SK-N-SH (cell line): ENCODE data around the gene SHISA8. TPM values are rescaled to one million over a fixed set of nuclear protein-coding genes. Genes with fewer than 3 reads are reported as not detected.

ENCODE experiments used
- CTCF ChIA-PET: fragments of 300-600, 350-600 bp; formaldehyde crosslinking; extraction: SDS; loops from one replicate; lab custom pipeline; 2021; lab: Yijun Ruan, JAX
- POLR2A ChIA-PET: fragments of 350-600 bp; sonication (Branson Sonifier 250); formaldehyde crosslinking; extraction: SDS; loops from one replicate; lab custom pipeline; 2020; ENCODE audit warnings: antibody characterized with exemption, inconsistent platforms; lab: Yijun Ruan, JAX
- DNase-seq: peaks from one replicate; pipeline ENCODE4 v3.0.0; 2012
- H2AFZ ChIP-seq: fragments of 200-600 bp; sonication (generic); 2 replicates; pipeline ENCODE4 v1.8.1; 2016; ENCODE audit warnings: antibody characterized with exemption, mild to moderate bottlenecking, low read depth
- H3F3A ChIP-seq: fragments of 200-600 bp; sonication (generic); replicated peaks from 2 replicates; pipeline ENCODE3; 2016; ENCODE audit warnings: antibody characterized with exemption, mild to moderate bottlenecking; ENCODE audit not compliant: insufficient read depth
- H3K27ac ChIP-seq, 2 experiments: fragments of 200-500 bp in 1 of 2; fragments of 200-600 bp in 1 of 2; sonication (Bioruptor generic) in 1 of 2; sonication (generic), shearing (Covaris generic) in 1 of 2; 2 replicates each; pipeline versions ENCODE4 v1.5.1 to v1.6.1; 2014 to 2016; ENCODE audit warnings: low read depth in 2 of 2, inconsistent platforms in 1 of 2, low read length in 1 of 2, mild to moderate bottlenecking in 1 of 2, mixed read lengths in 1 of 2
- H3K27me3 ChIP-seq: fragments of 200-600 bp; sonication (generic), shearing (Covaris generic); 2 replicates; pipeline ENCODE4 v1.6.1; 2016; ENCODE audit warnings: mixed run types; ENCODE audit not compliant: insufficient read depth
- H3K36me3 ChIP-seq, 2 experiments: fragments of 200-500 bp in 1 of 2; fragments of 200-600 bp in 1 of 2; sonication (Bioruptor generic) in 1 of 2; sonication (generic) in 1 of 2; replicated peaks in 1 of 2; 2 replicates each; pipeline versions ENCODE3 to v1.5.1; 2014 to 2016; ENCODE audit warnings: low read length in 1 of 2, mild to moderate bottlenecking in 1 of 2; ENCODE audit not compliant: insufficient read depth in 2 of 2, control insufficient read depth in 1 of 2
- H3K4me1 ChIP-seq, 2 experiments: fragments of 200-500 bp in 1 of 2; fragments of 200-600 bp in 1 of 2; sonication (Bioruptor generic) in 1 of 2; sonication (generic), shearing (Covaris generic) in 1 of 2; 2 replicates each; pipeline versions ENCODE4 v1.5.1 to v1.6.1; 2014 to 2016; ENCODE audit warnings: low read depth in 1 of 2, low read length in 1 of 2, mixed run types in 1 of 2; ENCODE audit not compliant: insufficient read depth in 2 of 2, control insufficient read depth in 1 of 2
- H3K4me2 ChIP-seq: fragments of 200-600 bp; sonication (generic), shearing (Covaris generic); 2 replicates; pipeline ENCODE4 v1.6.1; 2017; ENCODE audit warnings: mixed run types
- H3K4me3 ChIP-seq, 2 experiments: fragments of 200-500 bp in 1 of 2; fragments of 200-600 bp in 1 of 2; sonication (Bioruptor generic) in 1 of 2; sonication (generic), shearing (Covaris generic) in 1 of 2; 2 replicates each; pipeline versions ENCODE4 v1.5.1 to v1.8.1; 2014 to 2016; ENCODE audit warnings: low read depth in 2 of 2, inconsistent platforms in 1 of 2, low read length in 1 of 2, mild to moderate bottlenecking in 1 of 2, mixed read lengths in 1 of 2, moderate library complexity in 1 of 2
- H3K79me2 ChIP-seq: fragments of 200-600 bp; sonication (generic); 2 replicates; pipeline ENCODE4 v1.8.1; 2017; ENCODE audit warnings: mild to moderate bottlenecking; ENCODE audit not compliant: insufficient read depth
- H3K9ac ChIP-seq: fragments of 200-600 bp; sonication (generic); 2 replicates; pipeline ENCODE4 v1.6.1; 2017; ENCODE audit warnings: mixed run types
- H3K9me2 ChIP-seq: fragments of 200-600 bp; sonication (generic); 2 replicates; pipeline ENCODE4 v1.6.1; 2017; ENCODE audit warnings: mixed run types
- H3K9me3 ChIP-seq: fragments of 200-600 bp; sonication (generic); 2 replicates; pipeline ENCODE4 v1.6.1; 2017; ENCODE audit warnings: mixed run types, mild to moderate bottlenecking, moderate library complexity
- H4K20me1 ChIP-seq: fragments of 200-600 bp; sonication (generic); 2 replicates; pipeline ENCODE4 v1.6.1; 2017; ENCODE audit warnings: mild to moderate bottlenecking, mixed run types; ENCODE audit not compliant: insufficient read depth
- CHD2 ChIP-seq: fragments of 150-350 bp; IDR thresholded peaks from 2 replicates; pipeline ENCODE4 v1.6.1; 2018; ENCODE audit warnings: low read length; ENCODE audit not compliant: partially characterized antibody
- ELF1 ChIP-seq: IDR thresholded peaks from 2 replicates; pipeline ENCODE4 v1.4.0; 2012
- FOXM1 ChIP-seq: IDR thresholded peaks from 2 replicates; pipeline ENCODE4 v1.4.0; 2012; ENCODE audit warnings: low read depth, mild to moderate bottlenecking
- MXI1 ChIP-seq: IDR thresholded peaks from 2 replicates; pipeline ENCODE4 v1.6.1; 2012; ENCODE audit warnings: mild to moderate bottlenecking, low read depth, low read length, improper control_type of control experiment
- NFIC ChIP-seq: IDR thresholded peaks from 2 replicates; pipeline ENCODE4 v1.4.0; 2012; ENCODE audit warnings: borderline replicate concordance
- NRF1 ChIP-seq: IDR thresholded peaks from 2 replicates; pipeline ENCODE4 v1.6.1; 2012; ENCODE audit warnings: low read depth, mild to moderate bottlenecking, low read length
- POLR2AphosphoS5 ChIP-seq: IDR thresholded peaks from 2 replicates; pipeline ENCODE4 v1.6.1; 2012; ENCODE audit warnings: low read depth, low read length
- REST ChIP-seq: IDR thresholded peaks from 2 replicates; pipeline ENCODE4 v1.6.1; 2012; ENCODE audit warnings: mild to moderate bottlenecking, low read depth, low read length, moderate library complexity
- RFX5 ChIP-seq: IDR thresholded peaks from 2 replicates; pipeline ENCODE4 v1.6.1; 2012; ENCODE audit warnings: mild to moderate bottlenecking, improper control_type of control experiment, low read length
- RXRA ChIP-seq: IDR thresholded peaks from 2 replicates; pipeline ENCODE4 v1.4.0; 2012; ENCODE audit warnings: low read depth, mild to moderate bottlenecking, borderline replicate concordance
- SMC3 ChIP-seq: IDR thresholded peaks from 2 replicates; pipeline ENCODE4 v1.6.1; 2012; ENCODE audit warnings: low read depth, low read length, improper control_type of control experiment
- YY1 ChIP-seq: IDR thresholded peaks from 2 replicates; pipeline ENCODE4 v1.4.0; 2012; ENCODE audit warnings: low read depth, mild to moderate bottlenecking
- WGBS: methylation state at CpG from one replicate; pipeline ENCODE4 v1.1.6; 2017; ENCODE audit warnings: low lambda C conversion rate; 5-methylcytosine and 5-hydroxymethylcytosine counted together
- polyA plus RNA-seq, 3 experiments: library from polyadenylated mRNA; depleted of rRNA; stranded (reverse); fragments of >200 nt; gene quantifications; 2 replicates each; pipeline ENCODE4 v1.2.3, GENCODE V29; 2012
- TF ChIP-seq, protein P1 (sequence below): IDR thresholded peaks from 2 replicates; pipeline ENCODE4; 2012
- TF ChIP-seq, protein P2 (sequence below): fragments of 200-600 bp; sonication (generic); IDR thresholded peaks from 2 replicates; pipeline ENCODE4 v1.6.1; 2017; ENCODE audit warnings: antibody characterized with exemption, mild to moderate bottlenecking, moderate library complexity
- TF ChIP-seq, protein P3 (sequence below): fragments of 150-350 bp; IDR thresholded peaks from 2 replicates; pipeline ENCODE4 v1.6.1; 2016; ENCODE audit warnings: mild to moderate bottlenecking, low read depth, low read length
- TF ChIP-seq, protein P4 (sequence below): IDR thresholded peaks from 2 replicates; pipeline ENCODE4 v1.4.0; 2012; ENCODE audit warnings: low read depth, borderline replicate concordance

The SHISA8 gene
- polyA plus RNA-seq, 1 of the 3 experiments (the other 2 are of a cell fraction): not detected

DNA sequence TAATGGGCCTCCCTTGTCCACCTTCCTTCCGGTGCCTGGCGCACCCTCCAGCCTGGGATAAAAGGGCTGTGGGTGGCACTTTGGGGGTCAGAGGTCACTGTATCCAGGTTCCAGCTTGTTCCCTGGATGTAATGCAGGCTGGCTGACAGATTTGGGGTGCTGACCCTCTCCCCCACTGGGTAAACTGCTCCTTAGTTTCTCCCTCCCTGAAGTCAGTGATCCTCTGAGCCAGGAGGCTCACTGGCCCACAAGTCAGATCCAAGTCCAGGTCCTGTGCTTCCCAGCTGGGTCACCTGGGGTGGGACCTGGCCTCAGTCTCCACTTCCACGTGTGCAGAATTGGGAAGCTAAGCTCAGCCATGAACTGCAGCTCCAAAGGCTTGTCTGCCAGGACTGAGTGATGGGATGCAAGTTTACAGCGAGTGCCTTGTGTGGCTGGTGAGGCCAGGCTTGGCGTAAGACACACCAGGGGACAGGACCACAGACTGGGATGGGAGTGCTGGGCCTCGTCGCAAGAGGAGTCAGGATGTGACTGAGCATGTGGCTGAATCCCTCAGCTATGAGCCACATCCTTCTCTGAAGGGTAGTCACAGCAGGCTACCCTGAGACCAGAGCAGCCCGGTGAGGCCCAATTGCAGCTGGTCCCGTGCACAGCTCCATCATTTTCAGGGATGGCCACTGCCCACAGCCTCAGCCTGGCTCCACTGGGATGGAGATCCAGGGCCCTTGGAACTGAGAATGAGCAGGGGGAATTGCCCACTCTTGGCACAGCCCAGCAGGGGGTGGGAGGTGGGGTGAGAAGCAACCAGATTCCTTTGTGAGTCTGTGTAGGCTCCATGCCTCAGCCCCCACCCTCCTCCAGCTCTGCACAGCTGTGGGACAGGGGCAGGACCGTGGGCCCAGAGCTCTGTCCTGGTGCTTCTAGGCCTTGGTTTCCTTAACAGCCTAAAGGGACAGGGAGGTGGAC, 7.2 kb downstream of the SHISA8 start:
- ChIA-PET CTCF (interaction anchor here (0.9 to 1.2 kb wide), 2 partner anchors 85 to 210 kb away, joined by 4 read pairs; no protein-coding TSS in a partner anchor), POLR2A (no interaction called here)

GRCh38 chr22:41906822-41907221, 8.1 kb downstream of the SHISA8 start:
- H3K4me2 ChIP-seq: no peak overlapping the region
- H2AFZ ChIP-seq: no peak overlapping the region
- no peaks in the 10 kb centered on the region for H3K9me3 ChIP-seq
- H3K9ac ChIP-seq: no peak overlapping the region
- H3K4me3 ChIP-seq: no peak overlapping the region
- no peak for DNase-seq
- ChIA-PET POLR2A (no interaction called here), CTCF (no interaction called here)
- 100% methylated on average over 2 of the region's 5 CpGs for WGBS
- no peaks in the 10 kb centered on the region for H4K20me1 ChIP-seq
- H3K9me2 ChIP-seq: no peaks in the 10 kb centered on the region
- no peak overlapping the region for H3K27ac ChIP-seq
- H3F3A ChIP-seq: no peaks in the 10 kb centered on the region
- no peaks in the 10 kb centered on the region for H3K36me3 ChIP-seq
- peaks cover 13% of the 10 kb centered on the region; the same call in 1 of the 2 replicates for H3K27me3 ChIP-seq
- H3K4me1 ChIP-seq: no peaks in the 10 kb centered on the region; a peak in 1 of 4 replicates
- no peaks in the 10 kb centered on the region for H3K79me2 ChIP-seq
- TF ChIP-seq NRF1 (no peak), POLR2AphosphoS5 (no peak), FOXM1 (no peak), YY1 (no peak), RFX5 (no peak), CHD2 (no peak), RXRA (no peak), ELF1 (no peak), REST (no peak)
- TF ChIP-seq, protein P1, sequence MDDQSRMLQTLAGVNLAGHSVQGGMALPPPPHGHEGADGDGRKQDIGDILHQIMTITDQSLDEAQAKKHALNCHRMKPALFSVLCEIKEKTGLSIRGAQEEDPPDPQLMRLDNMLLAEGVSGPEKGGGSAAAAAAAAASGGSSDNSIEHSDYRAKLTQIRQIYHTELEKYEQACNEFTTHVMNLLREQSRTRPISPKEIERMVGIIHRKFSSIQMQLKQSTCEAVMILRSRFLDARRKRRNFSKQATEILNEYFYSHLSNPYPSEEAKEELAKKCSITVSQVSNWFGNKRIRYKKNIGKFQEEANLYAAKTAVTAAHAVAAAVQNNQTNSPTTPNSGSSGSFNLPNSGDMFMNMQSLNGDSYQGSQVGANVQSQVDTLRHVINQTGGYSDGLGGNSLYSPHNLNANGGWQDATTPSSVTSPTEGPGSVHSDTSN: no peak
- TF ChIP-seq, protein P2, sequence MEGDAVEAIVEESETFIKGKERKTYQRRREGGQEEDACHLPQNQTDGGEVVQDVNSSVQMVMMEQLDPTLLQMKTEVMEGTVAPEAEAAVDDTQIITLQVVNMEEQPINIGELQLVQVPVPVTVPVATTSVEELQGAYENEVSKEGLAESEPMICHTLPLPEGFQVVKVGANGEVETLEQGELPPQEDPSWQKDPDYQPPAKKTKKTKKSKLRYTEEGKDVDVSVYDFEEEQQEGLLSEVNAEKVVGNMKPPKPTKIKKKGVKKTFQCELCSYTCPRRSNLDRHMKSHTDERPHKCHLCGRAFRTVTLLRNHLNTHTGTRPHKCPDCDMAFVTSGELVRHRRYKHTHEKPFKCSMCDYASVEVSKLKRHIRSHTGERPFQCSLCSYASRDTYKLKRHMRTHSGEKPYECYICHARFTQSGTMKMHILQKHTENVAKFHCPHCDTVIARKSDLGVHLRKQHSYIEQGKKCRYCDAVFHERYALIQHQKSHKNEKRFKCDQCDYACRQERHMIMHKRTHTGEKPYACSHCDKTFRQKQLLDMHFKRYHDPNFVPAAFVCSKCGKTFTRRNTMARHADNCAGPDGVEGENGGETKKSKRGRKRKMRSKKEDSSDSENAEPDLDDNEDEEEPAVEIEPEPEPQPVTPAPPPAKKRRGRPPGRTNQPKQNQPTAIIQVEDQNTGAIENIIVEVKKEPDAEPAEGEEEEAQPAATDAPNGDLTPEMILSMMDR: no peak
- TF ChIP-seq, protein P3, sequence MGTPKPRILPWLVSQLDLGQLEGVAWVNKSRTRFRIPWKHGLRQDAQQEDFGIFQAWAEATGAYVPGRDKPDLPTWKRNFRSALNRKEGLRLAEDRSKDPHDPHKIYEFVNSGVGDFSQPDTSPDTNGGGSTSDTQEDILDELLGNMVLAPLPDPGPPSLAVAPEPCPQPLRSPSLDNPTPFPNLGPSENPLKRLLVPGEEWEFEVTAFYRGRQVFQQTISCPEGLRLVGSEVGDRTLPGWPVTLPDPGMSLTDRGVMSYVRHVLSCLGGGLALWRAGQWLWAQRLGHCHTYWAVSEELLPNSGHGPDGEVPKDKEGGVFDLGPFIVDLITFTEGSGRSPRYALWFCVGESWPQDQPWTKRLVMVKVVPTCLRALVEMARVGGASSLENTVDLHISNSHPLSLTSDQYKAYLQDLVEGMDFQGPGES: no peak

More for the DNA sequence above, 7.2 kb downstream of the SHISA8 start:
- Histone ChIP-seq H3K79me2 (no peaks in the 10 kb centered on the region), H3F3A (no peaks in the 10 kb centered on the region), H3K4me2 (no peak overlapping the region), H3K27ac (no peak overlapping the region), H4K20me1 (no peaks in the 10 kb centered on the region), H3K4me3 (no peak overlapping the region)
- WGBS: 70% methylated on average over 2 of the region's 10 CpGs
- TF ChIP-seq MXI1 (no peak), NFIC (no peak), FOXM1 (no peak), SMC3 (no peak)
- TF ChIP-seq, protein P4, sequence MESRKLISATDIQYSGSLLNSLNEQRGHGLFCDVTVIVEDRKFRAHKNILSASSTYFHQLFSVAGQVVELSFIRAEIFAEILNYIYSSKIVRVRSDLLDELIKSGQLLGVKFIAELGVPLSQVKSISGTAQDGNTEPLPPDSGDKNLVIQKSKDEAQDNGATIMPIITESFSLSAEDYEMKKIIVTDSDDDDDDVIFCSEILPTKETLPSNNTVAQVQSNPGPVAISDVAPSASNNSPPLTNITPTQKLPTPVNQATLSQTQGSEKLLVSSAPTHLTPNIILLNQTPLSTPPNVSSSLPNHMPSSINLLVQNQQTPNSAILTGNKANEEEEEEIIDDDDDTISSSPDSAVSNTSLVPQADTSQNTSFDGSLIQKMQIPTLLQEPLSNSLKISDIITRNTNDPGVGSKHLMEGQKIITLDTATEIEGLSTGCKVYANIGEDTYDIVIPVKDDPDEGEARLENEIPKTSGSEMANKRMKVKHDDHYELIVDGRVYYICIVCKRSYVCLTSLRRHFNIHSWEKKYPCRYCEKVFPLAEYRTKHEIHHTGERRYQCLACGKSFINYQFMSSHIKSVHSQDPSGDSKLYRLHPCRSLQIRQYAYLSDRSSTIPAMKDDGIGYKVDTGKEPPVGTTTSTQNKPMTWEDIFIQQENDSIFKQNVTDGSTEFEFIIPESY: no peak
- TF ChIP-seq, all 33 proteins: peak for 0
- Histone ChIP-seq H3K4me1 (no peaks in the 10 kb centered on the region; a peak in 1 of 4 replicates), H3K9ac (no peak overlapping the region), H3K36me3 (no peaks in the 10 kb centered on the region), H3K9me3 (no peaks in the 10 kb centered on the region), H3K27me3 (peaks cover 19% of the 10 kb centered on the region; the same call in 1 of the 2 replicates), H2AFZ (no peak overlapping the region), H3K9me2 (no peaks in the 10 kb centered on the region)
- no peak for DNase-seq
